Measurements from ENCODE around the gene ZBTB5. TPM values are rescaled to one million over a fixed set of nuclear protein-coding genes. Genes with fewer than 3 reads are reported as not detected.

Gene ZBTB5
- total and polyA plus RNA-seq, 2 of the 13 experiments (the other 11 are each of a cell fraction or from before 2014, with no cell fraction given) = 12.5 to 20.5 TPM

GRCh38 chr9:37444890-37445289 lies 20.4 kb downstream of the ZBTB5 start (continued):
- TF ChIP-seq, protein P1, sequence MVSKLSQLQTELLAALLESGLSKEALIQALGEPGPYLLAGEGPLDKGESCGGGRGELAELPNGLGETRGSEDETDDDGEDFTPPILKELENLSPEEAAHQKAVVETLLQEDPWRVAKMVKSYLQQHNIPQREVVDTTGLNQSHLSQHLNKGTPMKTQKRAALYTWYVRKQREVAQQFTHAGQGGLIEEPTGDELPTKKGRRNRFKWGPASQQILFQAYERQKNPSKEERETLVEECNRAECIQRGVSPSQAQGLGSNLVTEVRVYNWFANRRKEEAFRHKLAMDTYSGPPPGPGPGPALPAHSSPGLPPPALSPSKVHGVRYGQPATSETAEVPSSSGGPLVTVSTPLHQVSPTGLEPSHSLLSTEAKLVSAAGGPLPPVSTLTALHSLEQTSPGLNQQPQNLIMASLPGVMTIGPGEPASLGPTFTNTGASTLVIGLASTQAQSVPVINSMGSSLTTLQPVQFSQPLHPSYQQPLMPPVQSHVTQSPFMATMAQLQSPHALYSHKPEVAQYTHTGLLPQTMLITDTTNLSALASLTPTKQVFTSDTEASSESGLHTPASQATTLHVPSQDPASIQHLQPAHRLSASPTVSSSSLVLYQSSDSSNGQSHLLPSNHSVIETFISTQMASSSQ (IDR thresholded peaks at IDR 0.05; ENCODE audit: low read depth) = peak; percentile 76
- TF ChIP-seq, protein P1 (CRISPR knock-in tag; IDR thresholded peaks at IDR 0.05; ENCODE audit: borderline replicate concordance) = no peak; the same call in 1 of the 2 replicates
- TF ChIP-seq ZNF547 (CRISPR knock-in tag; IDR thresholded peaks at IDR 0.05) = no peak
- TF ChIP-seq ZNF496 (CRISPR knock-in tag; IDR thresholded peaks at IDR 0.05; ENCODE audit: insufficient replicate concordance) = no peak
- TF ChIP-seq SMARCE1 (IDR thresholded peaks at IDR 0.05; ENCODE audit: borderline replicate concordance) = no peak
- TF ChIP-seq HNRNPUL1 (IDR thresholded peaks at IDR 0.05; ENCODE audit: low read depth, low read length) = no peak
- TF ChIP-seq WIZ (CRISPR knock-in tag; IDR thresholded peaks at IDR 0.05) = no peak
- no peak for TF ChIP-seq ZSCAN22 (CRISPR knock-in tag; IDR thresholded peaks at IDR 0.05)
- peak; percentile 64 for TF ChIP-seq FOXA3 (CRISPR knock-in tag; IDR thresholded peaks at IDR 0.05)
- no peak for TF ChIP-seq TBP (CRISPR knock-in tag; IDR thresholded peaks at IDR 0.05)
- TF ChIP-seq ZNF441 (CRISPR knock-in tag; IDR thresholded peaks at IDR 0.05; ENCODE audit: borderline replicate concordance) = no peak
- no peak for TF ChIP-seq ZNF33A (CRISPR knock-in tag; IDR thresholded peaks at IDR 0.05; ENCODE audit: borderline replicate concordance)
- TF ChIP-seq, protein P2, sequence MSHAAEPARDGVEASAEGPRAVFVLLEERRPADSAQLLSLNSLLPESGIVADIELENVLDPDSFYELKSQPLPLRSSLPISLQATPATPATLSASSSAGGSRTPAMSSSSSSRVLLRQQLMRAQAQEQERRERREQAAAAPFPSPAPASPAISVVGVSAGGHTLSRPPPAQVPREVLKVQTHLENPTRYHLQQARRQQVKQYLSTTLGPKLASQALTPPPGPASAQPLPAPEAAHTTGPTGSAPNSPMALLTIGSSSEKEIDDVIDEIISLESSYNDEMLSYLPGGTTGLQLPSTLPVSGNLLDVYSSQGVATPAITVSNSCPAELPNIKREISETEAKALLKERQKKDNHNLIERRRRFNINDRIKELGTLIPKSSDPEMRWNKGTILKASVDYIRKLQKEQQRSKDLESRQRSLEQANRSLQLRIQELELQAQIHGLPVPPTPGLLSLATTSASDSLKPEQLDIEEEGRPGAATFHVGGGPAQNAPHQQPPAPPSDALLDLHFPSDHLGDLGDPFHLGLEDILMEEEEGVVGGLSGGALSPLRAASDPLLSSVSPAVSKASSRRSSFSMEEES (CRISPR knock-in tag; IDR thresholded peaks at IDR 0.05) = no peak
- TF ChIP-seq HHEX (CRISPR knock-in tag; IDR thresholded peaks at IDR 0.05) = no peak
- no peak for TF ChIP-seq PRDM4 (CRISPR knock-in tag; IDR thresholded peaks at IDR 0.05; ENCODE audit: borderline replicate concordance)
- no peak for TF ChIP-seq MYC (CRISPR knock-in tag; IDR thresholded peaks at IDR 0.05; ENCODE audit: borderline replicate concordance)
- no peak for TF ChIP-seq TEAD3 (CRISPR knock-in tag; optimal IDR thresholded peaks at IDR 0.05; ENCODE audit: borderline replicate concordance)
- TF ChIP-seq, protein P3, sequence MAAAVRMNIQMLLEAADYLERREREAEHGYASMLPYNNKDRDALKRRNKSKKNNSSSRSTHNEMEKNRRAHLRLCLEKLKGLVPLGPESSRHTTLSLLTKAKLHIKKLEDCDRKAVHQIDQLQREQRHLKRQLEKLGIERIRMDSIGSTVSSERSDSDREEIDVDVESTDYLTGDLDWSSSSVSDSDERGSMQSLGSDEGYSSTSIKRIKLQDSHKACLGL (CRISPR knock-in tag; IDR thresholded peaks at IDR 0.05) = no peak
- TF ChIP-seq ZBTB7B (CRISPR knock-in tag; IDR thresholded peaks at IDR 0.05) = no peak
- TF ChIP-seq FOXP4 (CRISPR knock-in tag; IDR thresholded peaks at IDR 0.05) = peak; percentile 18; the same call in 1 of the 2 replicates

All from HepG2 (cell line).